HCT116 (cell line): Measurements from ENCODE around the gene ZNFX1. TPM values are rescaled to one million over a fixed set of nuclear protein-coding genes. Genes with fewer than 3 reads are reported as not detected.

Source experiments
- CBX3 ChIP-seq: IDR thresholded peaks from 2 replicates; pipeline ENCODE4 v1.6.1; 2012; ENCODE audit warnings: low read depth
- CEBPB ChIP-seq: IDR thresholded peaks from 2 replicates; pipeline ENCODE4 v1.6.1; 2012; ENCODE audit warnings: low read depth
- CTCF ChIP-seq, 3 experiments: fragments of 200-600 bp in 1 of 3; sonication (generic) in 1 of 3; IDR thresholded peaks in 2 of 3; conservative IDR thresholded peaks in 1 of 3; 2 replicates each; pipeline ENCODE4 v1.5.1; 2012 to 2017; ENCODE audit warnings: low read depth in 2 of 3, low read length in 2 of 3, antibody characterized with exemption in 1 of 3, borderline replicate concordance in 1 of 3, control low read depth in 1 of 3, mild to moderate bottlenecking in 1 of 3, mixed read lengths in 1 of 3, mixed run types in 1 of 3, moderate library complexity in 1 of 3; ENCODE audit not compliant: insufficient read depth in 1 of 3
- JUND ChIP-seq: IDR thresholded peaks from 2 replicates; pipeline ENCODE4 v1.6.1; 2012
- POLR2A ChIP-seq: IDR thresholded peaks from 2 replicates; pipeline ENCODE4 v1.7.0; 2011; ENCODE audit warnings: borderline replicate concordance; ENCODE audit not compliant: insufficient read depth, insufficient read length; ENCODE audit errors: extremely low read depth
- TCF7L2 ChIP-seq: IDR thresholded peaks from 2 replicates; pipeline ENCODE4 v1.7.0; 2011; ENCODE audit warnings: borderline replicate concordance, inconsistent platforms; ENCODE audit not compliant: insufficient read depth, insufficient read length; ENCODE audit errors: extremely low read depth
- ZBTB33 ChIP-seq: IDR thresholded peaks from 2 replicates; pipeline ENCODE4 v1.6.1; 2011; ENCODE audit warnings: mild to moderate bottlenecking, low read length, moderate library complexity; ENCODE audit not compliant: insufficient replicate concordance; ENCODE audit errors: extremely low read depth
- total RNA-seq: library from RNA; stranded (reverse); gene quantifications from one replicate; pipeline ENCODE4 v1.2.1, GENCODE V29; 2021; ENCODE audit not compliant: unreplicated experiment

Gene ZNFX1
- total RNA-seq, 1 experiment from 2014 or later: 24.1 TPM

- no peak for TF ChIP-seq CTCF (IDR thresholded peaks at IDR 0.05 in 2 of 3, conservative IDR thresholded peaks at IDR 0.05 in 1 of 3; ENCODE audit: borderline replicate concordance in 1 of 3, insufficient read depth in 1 of 3, low read depth in 2 of 3, low read length in 2 of 3)
- no peak for TF ChIP-seq CEBPB
- TF ChIP-seq TCF7L2: no peak
- no peak for TF ChIP-seq POLR2A
- no peak for TF ChIP-seq JUND
- TF ChIP-seq CBX3: no peak
- TF ChIP-seq ZBTB33: no peak
Observed at GRCh38 chr20:49276961-49277785, 684 bp downstream of the ZNFX1 start (continued).
